GM12872 (cell line): ENCODE results near the gene BBOX1.

Source experiments
- TF ChIP-seq, protein P1 (sequence below): IDR thresholded peaks from 3 replicates; pipeline ENCODE4 v1.5.1; 2011; ENCODE audit warnings: low read depth, mild to moderate bottlenecking, low read length, moderate library complexity; ENCODE audit not compliant: insufficient read depth

The BBOX1 gene

DNA sequence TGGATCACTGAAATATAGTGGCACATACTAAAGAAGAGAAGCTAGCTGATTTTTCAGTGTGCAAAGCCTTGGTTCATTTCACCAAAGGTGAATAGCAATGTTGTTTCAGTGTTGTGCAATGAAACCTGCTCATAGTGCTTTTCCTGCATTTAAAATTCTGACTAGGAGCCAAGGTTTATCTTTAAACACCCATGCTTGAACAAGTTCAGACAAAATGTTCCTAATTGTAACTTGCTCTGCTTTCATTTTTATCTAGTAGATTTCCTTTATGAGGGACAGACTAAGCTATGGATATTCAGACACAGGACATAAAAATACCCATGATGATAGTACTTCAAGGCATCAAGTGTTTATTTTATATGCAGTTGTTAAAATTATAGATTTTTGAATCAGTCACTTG lies 47.7 kb downstream of the BBOX1 start:
- TF ChIP-seq, protein P1, sequence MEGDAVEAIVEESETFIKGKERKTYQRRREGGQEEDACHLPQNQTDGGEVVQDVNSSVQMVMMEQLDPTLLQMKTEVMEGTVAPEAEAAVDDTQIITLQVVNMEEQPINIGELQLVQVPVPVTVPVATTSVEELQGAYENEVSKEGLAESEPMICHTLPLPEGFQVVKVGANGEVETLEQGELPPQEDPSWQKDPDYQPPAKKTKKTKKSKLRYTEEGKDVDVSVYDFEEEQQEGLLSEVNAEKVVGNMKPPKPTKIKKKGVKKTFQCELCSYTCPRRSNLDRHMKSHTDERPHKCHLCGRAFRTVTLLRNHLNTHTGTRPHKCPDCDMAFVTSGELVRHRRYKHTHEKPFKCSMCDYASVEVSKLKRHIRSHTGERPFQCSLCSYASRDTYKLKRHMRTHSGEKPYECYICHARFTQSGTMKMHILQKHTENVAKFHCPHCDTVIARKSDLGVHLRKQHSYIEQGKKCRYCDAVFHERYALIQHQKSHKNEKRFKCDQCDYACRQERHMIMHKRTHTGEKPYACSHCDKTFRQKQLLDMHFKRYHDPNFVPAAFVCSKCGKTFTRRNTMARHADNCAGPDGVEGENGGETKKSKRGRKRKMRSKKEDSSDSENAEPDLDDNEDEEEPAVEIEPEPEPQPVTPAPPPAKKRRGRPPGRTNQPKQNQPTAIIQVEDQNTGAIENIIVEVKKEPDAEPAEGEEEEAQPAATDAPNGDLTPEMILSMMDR, result no peak

DNA sequence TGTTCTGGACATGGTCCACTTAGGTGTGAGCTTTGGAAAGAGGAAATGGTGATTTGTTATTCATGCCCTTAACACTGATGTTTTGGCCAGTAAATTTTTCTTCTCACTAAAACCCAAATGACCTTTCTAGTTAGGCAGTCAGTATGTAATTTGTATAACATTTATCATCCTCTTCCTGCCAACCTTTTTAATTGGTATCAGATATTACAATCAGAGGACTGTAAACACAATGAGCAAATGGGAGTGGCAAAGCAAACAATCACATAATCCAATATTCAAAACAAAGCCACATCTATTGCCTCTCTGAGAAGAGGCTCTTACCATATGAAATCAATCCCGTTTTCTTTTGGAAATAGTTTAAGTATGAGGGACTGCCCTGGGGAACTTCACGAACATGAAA lies 49.1 kb downstream of the BBOX1 start:
- TF ChIP-seq, protein P1, result no peak

DNA sequence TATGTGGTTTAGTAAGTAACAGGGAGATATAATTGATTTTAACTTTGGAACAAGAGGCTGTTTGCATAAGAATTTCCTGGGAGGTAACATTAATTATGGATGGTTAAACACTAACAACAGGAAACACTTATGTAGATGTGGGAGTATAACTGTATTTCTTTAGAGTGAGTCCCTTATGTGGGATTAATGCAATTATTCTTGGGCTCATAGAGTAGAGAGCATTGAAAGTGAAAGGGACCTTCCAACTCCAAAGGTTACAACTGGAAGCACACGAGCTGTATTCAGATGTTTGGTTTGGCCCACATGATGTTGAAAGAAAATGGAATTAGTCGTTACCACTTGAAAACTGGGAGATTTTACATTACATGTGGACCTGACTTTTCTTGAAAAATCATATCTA lies 53.5 kb downstream of the BBOX1 start:
- TF ChIP-seq, protein P1, result no peak

DNA sequence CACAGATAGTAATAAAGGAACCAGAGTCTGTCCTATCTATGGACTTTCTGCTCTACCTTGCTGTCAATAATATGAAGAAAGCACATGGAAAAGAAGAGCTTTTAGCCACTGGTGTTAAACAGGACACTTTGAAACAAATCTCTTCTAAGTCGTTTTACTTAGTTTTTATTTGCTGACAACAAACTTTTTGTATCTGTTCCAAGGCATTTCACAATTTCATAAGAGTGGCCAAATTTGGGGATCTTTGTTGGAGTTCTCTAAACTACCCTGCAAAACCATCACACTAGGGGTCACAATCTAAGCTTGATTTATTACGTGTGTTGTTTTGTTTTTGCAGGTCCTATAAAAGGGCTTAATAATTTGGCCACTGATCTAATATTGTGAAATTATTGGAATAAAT lies 54.4 kb downstream of the BBOX1 start:
- TF ChIP-seq, protein P1, result no peak

DNA sequence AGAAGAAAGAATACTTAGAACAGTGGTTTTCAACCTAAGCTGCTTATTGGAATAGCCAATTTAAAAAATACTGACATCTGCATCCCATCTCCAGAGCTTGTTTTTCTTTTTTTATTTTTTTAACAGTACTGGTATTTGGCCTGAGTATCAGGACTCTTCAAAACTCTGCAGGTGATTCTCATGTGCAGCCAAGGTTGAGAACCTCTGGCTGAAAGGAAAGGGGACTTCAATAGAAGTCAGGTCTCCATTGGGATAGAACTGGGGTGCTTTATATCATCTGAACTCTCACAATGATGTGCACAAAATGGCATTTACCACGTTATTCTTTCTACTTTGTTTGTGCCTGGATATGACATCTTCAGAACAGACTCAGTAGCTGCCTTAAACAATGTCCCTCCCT lies 55.3 kb downstream of the BBOX1 start:
- TF ChIP-seq, protein P1, result no peak

DNA sequence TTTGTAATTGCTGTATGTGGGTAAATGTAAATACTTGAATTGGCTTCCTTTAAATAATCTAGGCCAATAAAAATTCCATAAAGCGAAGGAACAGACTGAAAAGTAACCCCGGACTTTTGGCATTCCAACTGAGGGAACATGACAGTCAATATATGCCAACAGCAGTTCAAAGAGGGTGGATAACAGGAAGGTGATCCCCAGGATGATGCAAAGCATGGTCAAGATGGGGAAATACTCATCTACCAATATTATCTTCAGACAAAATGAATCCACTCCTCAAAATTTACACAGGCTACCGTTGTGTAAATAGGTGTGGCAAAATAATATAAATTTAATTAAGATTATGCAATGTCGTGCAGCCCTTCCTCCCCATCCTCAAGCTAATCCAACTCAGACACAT lies 56.9 kb downstream of the BBOX1 start:
- TF ChIP-seq, protein P1, result no peak

DNA sequence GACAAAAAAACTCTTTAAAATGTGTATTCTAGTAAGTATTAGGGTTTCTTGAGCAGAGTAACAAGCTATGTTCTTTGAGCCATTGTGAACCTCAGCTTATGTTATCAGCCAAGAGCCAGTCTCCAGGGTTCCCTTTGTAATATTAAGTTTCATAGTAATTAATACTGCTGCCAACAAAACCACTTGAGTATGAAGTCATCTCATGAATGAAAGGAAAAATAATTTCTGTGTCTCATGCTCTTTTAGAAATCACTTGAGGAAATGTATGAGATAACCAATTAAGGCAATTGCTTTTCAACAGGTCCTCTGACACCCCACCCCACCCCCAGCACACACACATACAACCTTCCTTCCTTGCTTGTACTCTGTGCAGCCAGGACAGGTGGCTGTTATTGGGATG lies 59.9 kb downstream of the BBOX1 start:
- TF ChIP-seq, protein P1, result no peak

DNA sequence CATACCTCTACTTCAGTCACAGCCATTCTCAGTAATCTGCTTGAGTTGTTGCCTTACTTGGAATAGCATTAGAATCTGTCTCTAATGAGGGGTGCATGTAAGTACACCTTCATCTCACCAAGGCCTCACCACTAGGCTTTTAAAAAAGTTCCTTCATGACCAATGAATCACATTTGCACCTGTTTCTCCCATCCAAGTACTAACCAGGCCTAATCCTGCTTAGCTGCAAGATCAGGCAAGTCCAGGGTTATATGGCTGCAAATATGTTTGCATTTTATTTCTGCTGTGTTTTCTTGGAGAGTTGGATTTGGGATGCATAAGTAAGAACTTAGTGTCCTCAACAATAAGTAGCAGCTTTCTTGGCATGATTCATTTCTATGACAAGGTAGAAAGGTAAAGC lies 66.9 kb downstream of the BBOX1 start:
- TF ChIP-seq, protein P1, result no peak
